Smooth muscle cell (in vitro differentiated cells): Measurements from ENCODE around the gene TTC31. TPM values are rescaled to one million over a fixed set of nuclear protein-coding genes. Genes with fewer than 3 reads are reported as not detected.

Experiments
- DNase-seq: peaks from one replicate; lab custom pipeline; 2025; ENCODE audit not compliant: unreplicated experiment; lab: John Stamatoyannopoulos, UW
- H2AFZ ChIP-seq: fragments of 200-600 bp; sonication (generic); 2 replicates; pipeline ENCODE4 v1.6.0; 2016; ENCODE audit warnings: antibody characterized with exemption, low read depth, mild to moderate bottlenecking
- H3F3A ChIP-seq: fragments of 200-600 bp; sonication (generic); 2 replicates; pipeline ENCODE4 v1.6.0; 2017; ENCODE audit warnings: antibody characterized with exemption, low read depth
- H3K27ac ChIP-seq: fragments of 200-600 bp; sonication (generic); 2 replicates; pipeline ENCODE4 v1.5.1; 2016; ENCODE audit warnings: low read depth, mild to moderate bottlenecking
- H3K27me3 ChIP-seq: fragments of 200-600 bp; sonication (generic); 2 replicates; pipeline ENCODE4 v1.6.1; 2016; ENCODE audit warnings: low read depth, mild to moderate bottlenecking
- H3K36me3 ChIP-seq: fragments of 200-600 bp; sonication (generic); 2 replicates; pipeline ENCODE4 v1.5.1; 2016; ENCODE audit warnings: low read depth
- H3K4me1 ChIP-seq: fragments of 200-600 bp; sonication (generic); 2 replicates; pipeline ENCODE4 v1.5.1; 2016; ENCODE audit warnings: low read depth
- H3K4me2 ChIP-seq: fragments of 200-600 bp; sonication (generic); 2 replicates; pipeline ENCODE4 v1.6.0; 2016; ENCODE audit warnings: mild to moderate bottlenecking
- H3K4me3 ChIP-seq: fragments of 200-600 bp; sonication (generic); 2 replicates; pipeline ENCODE4 v1.5.1; 2016; ENCODE audit warnings: mild to moderate bottlenecking
- H3K79me2 ChIP-seq: fragments of 200-600 bp; sonication (generic); 2 replicates; pipeline ENCODE4 v1.6.0; 2016; ENCODE audit warnings: low read depth, mild to moderate bottlenecking
- H3K9ac ChIP-seq: fragments of 200-600 bp; sonication (generic); 2 replicates; pipeline ENCODE4 v1.6.0; 2016; ENCODE audit warnings: low read depth
- H3K9me3 ChIP-seq: fragments of 200-600 bp; sonication (generic); replicated peaks from 2 replicates; pipeline ENCODE4 v1.5.1; 2016; ENCODE audit warnings: low read depth
- H4K20me1 ChIP-seq: fragments of 200-600 bp; sonication (generic); 2 replicates; pipeline ENCODE4 v1.6.0; 2016; ENCODE audit warnings: low read depth
- CTCF ChIP-seq: fragments of 200-600 bp; sonication (generic); IDR thresholded peaks from 2 replicates; pipeline ENCODE4 v1.5.1; 2017; ENCODE audit warnings: borderline replicate concordance, mild to moderate bottlenecking, antibody characterized with exemption; ENCODE audit not compliant: insufficient read depth, poor library complexity, severe bottlenecking
- WGBS: methylation state at CpG from one replicate; pipeline ENCODE4 v1.1.7; 2016; ENCODE audit warnings: low lambda C conversion rate; 5-methylcytosine and 5-hydroxymethylcytosine counted together
- polyA plus RNA-seq: library from polyadenylated mRNA; unstranded; fragments of >200 nt; fragmentation: Nextera tagmentation; extraction: Ambion mirVana; gene quantifications from 2 replicates; pipeline ENCODE4 v1.2.1, GENCODE V29; 2016
- total RNA-seq: library from RNA; depleted of rRNA; stranded (reverse); fragments of >200 nt; gene quantifications from 2 replicates; pipeline ENCODE4 v1.2.3, GENCODE V29; 2014

Gene TTC31
- total and polyA plus RNA-seq, 2 experiments from 2014 or later, result 17.3 to 23.3 TPM

GRCh38 chr2:74502720-74503505, 20.0 kb downstream of the TTC31 start:
- peak overlapping the region; percentile 61 for H3K4me3 ChIP-seq
- H3K4me1 ChIP-seq, result peaks cover 34% of the 10 kb centered on the region
- H3K9ac ChIP-seq, result peak overlapping the region; percentile 36
- H3K36me3 ChIP-seq, result no peaks in the 10 kb centered on the region
- H3F3A ChIP-seq, result peaks cover 5% of the 10 kb centered on the region
- peaks cover 37% of the 10 kb centered on the region for H3K27me3 ChIP-seq
- TF ChIP-seq CTCF, result no peak
- peak overlapping the region; percentile 47 for H3K27ac ChIP-seq
- H4K20me1 ChIP-seq, result peaks cover 4% of the 10 kb centered on the region
- H3K4me2 ChIP-seq, result peak overlapping the region; percentile 94
- peaks cover 22% of the 10 kb centered on the region for H3K79me2 ChIP-seq
- peak overlapping the region; percentile 82 for H2AFZ ChIP-seq
- 2% methylated on average over 65 of the region's 67 CpGs for WGBS
- peak; percentile 43 for DNase-seq
- H3K9me3 ChIP-seq, result no peaks in the 10 kb centered on the region

- DNase-seq, result no peak
- TF ChIP-seq CTCF, result no peak
- no peak overlapping the region for H2AFZ ChIP-seq
- 44% methylated on average over 45 of the region's 45 CpGs for WGBS
- peaks cover 4% of the 10 kb centered on the region for H4K20me1 ChIP-seq
- peaks cover 5% of the 10 kb centered on the region for H3F3A ChIP-seq
- H3K27me3 ChIP-seq, result peaks cover 28% of the 10 kb centered on the region
- H3K4me3 ChIP-seq, result peak overlapping the region; percentile 61
- peak overlapping the region; percentile 94 for H3K4me2 ChIP-seq
- H3K4me1 ChIP-seq, result peaks cover 29% of the 10 kb centered on the region
- H3K9ac ChIP-seq, result peak overlapping the region; percentile 36
- H3K36me3 ChIP-seq, result no peaks in the 10 kb centered on the region
- peaks cover 22% of the 10 kb centered on the region for H3K79me2 ChIP-seq
- no peaks in the 10 kb centered on the region for H3K9me3 ChIP-seq
- peak overlapping the region; percentile 47 for H3K27ac ChIP-seq
These were observed 20.9 kb downstream of the TTC31 start for GRCh38 chr2:74503506-74504475.

- Histone ChIP-seq H3K27ac (peak overlapping the region; percentile 47), H3K27me3 (peaks cover 21% of the 10 kb centered on the region), H3K4me2 (peak overlapping the region; percentile 94), H2AFZ (no peak overlapping the region), H4K20me1 (peaks cover 4% of the 10 kb centered on the region), H3K4me3 (peak overlapping the region; percentile 61), H3F3A (peaks cover 10% of the 10 kb centered on the region), H3K4me1 (peaks cover 21% of the 10 kb centered on the region), H3K36me3 (no peaks in the 10 kb centered on the region), H3K9ac (no peak overlapping the region), H3K79me2 (peaks cover 22% of the 10 kb centered on the region), H3K9me3 (no peaks in the 10 kb centered on the region)
- DNase-seq, result no peak
- 94% methylated on average over 3 of the region's 3 CpGs for WGBS
- TF ChIP-seq CTCF, result no peak
These were observed 21.7 kb downstream of the TTC31 start for GRCh38 chr2:74504591-74504990.
